ENCODE data around the gene ID1.

ID1 gene

GRCh38 chr20:31562241-31562640 lies 42.8 kb upstream of the ID1 start:
- no peak overlapping the region for H3K27ac ChIP-seq
- H3K36me3 ChIP-seq (replicated peaks), result peaks cover 36% of the 10 kb centered on the region
- H3K27me3 ChIP-seq (replicated peaks), result no peaks in the 10 kb centered on the region
- in situ Hi-C loops (cut with HindIII; ENCODE audit: low pct_ligation_motif_present, low sequenced_read_pairs), result no loop called here
- DNase-seq, result no peak
- no peak overlapping the region for H3K4me3 ChIP-seq (ENCODE audit: low read depth, low read length)
- TF ChIP-seq CTCF (IDR thresholded peaks at IDR 0.05; ENCODE audit: low read depth, low read length, missing control alignments), result no peak

- Histone ChIP-seq H3K27ac (no peak overlapping the region), H3K36me3 (replicated peaks) (peaks cover 36% of the 10 kb centered on the region), H3K27me3 (replicated peaks) (no peaks in the 10 kb centered on the region), H3K4me3 (ENCODE audit: low read depth, low read length) (no peak overlapping the region)
- no peak for TF ChIP-seq CTCF (IDR thresholded peaks at IDR 0.05; ENCODE audit: low read depth, low read length, missing control alignments)
- no peak for DNase-seq
- in situ Hi-C loops (cut with HindIII; ENCODE audit: low pct_ligation_motif_present, low sequenced_read_pairs), result no loop called here
Measured at GRCh38 chr20:31564284-31564683, 40.8 kb upstream of the ID1 start.

- Histone ChIP-seq H3K27me3 (replicated peaks) (no peaks in the 10 kb centered on the region), H3K4me3 (ENCODE audit: low read depth, low read length) (no peak overlapping the region), H3K36me3 (replicated peaks) (peaks cover 36% of the 10 kb centered on the region), H3K27ac (no peak overlapping the region)
- no peak for DNase-seq
- TF ChIP-seq CTCF (IDR thresholded peaks at IDR 0.05; ENCODE audit: low read depth, low read length, missing control alignments), result no peak
- in situ Hi-C loops (cut with HindIII; ENCODE audit: low pct_ligation_motif_present, low sequenced_read_pairs), result loop anchor here (5.0 kb wide), 1 partner anchor 46 kb away; no protein-coding TSS in a partner anchor
Measured at GRCh38 chr20:31565699-31566318, 39.3 kb upstream of the ID1 start.

- Histone ChIP-seq H3K36me3 (replicated peaks) (peaks cover 36% of the 10 kb centered on the region), H3K27me3 (replicated peaks) (no peaks in the 10 kb centered on the region), H3K4me3 (ENCODE audit: low read depth, low read length) (no peak overlapping the region), H3K27ac (no peak overlapping the region)
- no peak for TF ChIP-seq CTCF (IDR thresholded peaks at IDR 0.05; ENCODE audit: low read depth, low read length, missing control alignments)
- no peak for DNase-seq
- in situ Hi-C loops (cut with HindIII; ENCODE audit: low pct_ligation_motif_present, low sequenced_read_pairs), result loop anchor here (5.0 kb wide), 1 partner anchor 46 kb away; no protein-coding TSS in a partner anchor
Measured at GRCh38 chr20:31566319-31566657, 38.8 kb upstream of the ID1 start.

GRCh38 chr20:31566658-31567379 lies 38.3 kb upstream of the ID1 start:
- Histone ChIP-seq H3K27ac (no peak overlapping the region), H3K36me3 (replicated peaks) (peaks cover 31% of the 10 kb centered on the region)
- in situ Hi-C loops (cut with HindIII; ENCODE audit: low pct_ligation_motif_present, low sequenced_read_pairs), result loop anchor here (5.0 kb wide), 1 partner anchor 45 kb away; no protein-coding TSS in a partner anchor

More at GRCh38 chr20:31566658-31567379, 38.3 kb upstream of the ID1 start:
- no peak for TF ChIP-seq CTCF (IDR thresholded peaks at IDR 0.05; ENCODE audit: low read depth, low read length, missing control alignments)
- H3K27me3 ChIP-seq (replicated peaks), result no peaks in the 10 kb centered on the region
- no peak overlapping the region for H3K4me3 ChIP-seq (ENCODE audit: low read depth, low read length)
- DNase-seq, result no peak

Data from brain microvascular endothelial cell (primary cell).